Measurements from ENCODE around the gene TRIM24.
"Not testable (repeated sequence)": the region's sequence is repeated elsewhere in the genome, so short reads cannot be mapped to it uniquely, and the experiment has no call there.

Gene TRIM24

GRCh38 chr7:138495485-138495884, 35.4 kb downstream of the TRIM24 start:
- no peak for DNase-seq

GRCh38 chr7:138499340-138499739, 39.3 kb downstream of the TRIM24 start:
- no peak for DNase-seq

- not testable (repeated sequence) for DNase-seq
Observed at GRCh38 chr7:138500303-138500702, 40.2 kb downstream of the TRIM24 start.

- DNase-seq, result no peak
Observed at GRCh38 chr7:138500892-138501291, 40.8 kb downstream of the TRIM24 start.

GRCh38 chr7:138502023-138502767, 42.1 kb downstream of the TRIM24 start:
- no peak for DNase-seq

GRCh38 chr7:138505361-138505873, 45.4 kb downstream of the TRIM24 start:
- DNase-seq, result no peak

GRCh38 chr7:138506764-138507163, 46.7 kb downstream of the TRIM24 start:
- no peak for DNase-seq

- no peak for DNase-seq
Observed at GRCh38 chr7:138510003-138510402, 49.9 kb downstream of the TRIM24 start.

- no peak for DNase-seq
Observed at GRCh38 chr7:138512092-138512858, 52.2 kb downstream of the TRIM24 start.

GRCh38 chr7:138512885-138513284, 52.8 kb downstream of the TRIM24 start:
- no peak for DNase-seq

GRCh38 chr7:138513344-138513871, 53.3 kb downstream of the TRIM24 start:
- DNase-seq, result no peak

- no peak for DNase-seq
Observed at GRCh38 chr7:138514044-138514443, 54.0 kb downstream of the TRIM24 start.

- no peak for DNase-seq
Observed at GRCh38 chr7:138515001-138515528, 55.0 kb downstream of the TRIM24 start.

- DNase-seq, result no peak
Observed at GRCh38 chr7:138519061-138519798, 59.2 kb downstream of the TRIM24 start.

- no peak for DNase-seq
Observed at GRCh38 chr7:138520742-138521141, 60.7 kb downstream of the TRIM24 start.

GRCh38 chr7:138521837-138522461, 61.9 kb downstream of the TRIM24 start:
- DNase-seq, result no peak

GRCh38 chr7:138524259-138524658, 64.2 kb downstream of the TRIM24 start:
- no peak for DNase-seq

GRCh38 chr7:138525757-138526156, 65.7 kb downstream of the TRIM24 start:
- no peak for DNase-seq

GRCh38 chr7:138527746-138528223, 67.7 kb downstream of the TRIM24 start:
- DNase-seq, result no peak

- not testable (repeated sequence) for DNase-seq
Observed at GRCh38 chr7:138536833-138537232, 76.8 kb downstream of the TRIM24 start.

- DNase-seq, result no peak
Observed at GRCh38 chr7:138538518-138538917, 78.5 kb downstream of the TRIM24 start.

- no peak for DNase-seq
Observed at GRCh38 chr7:138538997-138539644, 79.1 kb downstream of the TRIM24 start.
